CD4-positive, alpha-beta T cell treated with Interleukin-1 beta for 1 hour (primary cell): ENCODE measurements around the gene ULK4.

ENCODE experiments used
- DNase-seq, 2 donors: peaks; one replicate each; pipeline ENCODE4 v3.0.0-alpha.2; 2020 to 2022

Gene ULK4

GRCh38 chr3:41339758-41340157 lies 622.1 kb downstream of the ULK4 start:
- no peak for DNase-seq

- DNase-seq: no peak
Measured at GRCh38 chr3:41338276-41338675, 623.6 kb downstream of the ULK4 start.

GRCh38 chr3:41334426-41334825 lies 627.5 kb downstream of the ULK4 start:
- no peak for DNase-seq

- DNase-seq: no peak
Measured at GRCh38 chr3:41331041-41331440, 630.9 kb downstream of the ULK4 start.

GRCh38 chr3:41330465-41330864 lies 631.4 kb downstream of the ULK4 start:
- no peak for DNase-seq

- no peak for DNase-seq
Measured at GRCh38 chr3:41329881-41330280, 632.0 kb downstream of the ULK4 start.

- DNase-seq: no peak
Measured at GRCh38 chr3:41328926-41329325, 633.0 kb downstream of the ULK4 start.

- no peak for DNase-seq
Measured at GRCh38 chr3:41327718-41328117, 634.2 kb downstream of the ULK4 start.

GRCh38 chr3:41324156-41324475 lies 637.8 kb downstream of the ULK4 start:
- no peak for DNase-seq

GRCh38 chr3:41323467-41324155 lies 638.3 kb downstream of the ULK4 start:
- no peak for DNase-seq

GRCh38 chr3:41321642-41321980 lies 640.3 kb downstream of the ULK4 start:
- no peak for DNase-seq

GRCh38 chr3:41320953-41321641 lies 640.8 kb downstream of the ULK4 start:
- DNase-seq: no peak

- no peak for DNase-seq
Measured at GRCh38 chr3:41318520-41318919, 643.4 kb downstream of the ULK4 start.

GRCh38 chr3:41317718-41318117 lies 644.2 kb downstream of the ULK4 start:
- no peak for DNase-seq

GRCh38 chr3:41317298-41317697 lies 644.6 kb downstream of the ULK4 start:
- no peak for DNase-seq

GRCh38 chr3:41315126-41315525 lies 646.8 kb downstream of the ULK4 start:
- no peak for DNase-seq

GRCh38 chr3:41308119-41308518 lies 653.8 kb downstream of the ULK4 start:
- no peak for DNase-seq

GRCh38 chr3:41307065-41307464 lies 654.8 kb downstream of the ULK4 start:
- DNase-seq: no peak

GRCh38 chr3:41304593-41304992 lies 657.3 kb downstream of the ULK4 start:
- no peak for DNase-seq

- no peak for DNase-seq
Measured at GRCh38 chr3:41302295-41302694, 659.6 kb downstream of the ULK4 start.

GRCh38 chr3:41301548-41301947 lies 660.4 kb downstream of the ULK4 start:
- DNase-seq: no peak

GRCh38 chr3:41299036-41299435 lies 662.9 kb downstream of the ULK4 start:
- DNase-seq: no peak

- DNase-seq: no peak
Measured at GRCh38 chr3:41297750-41298149, 664.2 kb downstream of the ULK4 start.

GRCh38 chr3:41296556-41296955 lies 665.3 kb downstream of the ULK4 start:
- DNase-seq: no peak

- no peak for DNase-seq
Measured at GRCh38 chr3:41295740-41296139, 666.2 kb downstream of the ULK4 start.
